SU-DHL-6 (cell line): ENCODE measurements around the gene PRPS1.

Source experiments
- H2AFZ ChIP-seq: fragments of 200-600 bp; sonication (generic); 2 replicates; pipeline ENCODE4 v1.6.1; 2014; ENCODE audit warnings: low read depth, mild to moderate bottlenecking, moderate library complexity, mixed read lengths, antibody characterized with exemption, low read length; ENCODE audit not compliant: severe bottlenecking
- H3F3A ChIP-seq: fragments of 200-600 bp; shearing (Covaris generic); 2 replicates; pipeline ENCODE4 v1.6.0; 2016; ENCODE audit warnings: antibody characterized with exemption, mild to moderate bottlenecking; ENCODE audit not compliant: insufficient read depth
- H3K27ac ChIP-seq: fragments of 200-600 bp; sonication (generic); 2 replicates; pipeline ENCODE4 v1.5.1; 2016; ENCODE audit warnings: low read depth, mild to moderate bottlenecking, low read length, moderate library complexity, mixed read lengths
- H3K27me3 ChIP-seq: fragments of 200-600 bp; sonication (generic), shearing (Covaris generic); 2 replicates; pipeline ENCODE4 v1.6.0; 2014; ENCODE audit warnings: mild to moderate bottlenecking, low read length
- H3K36me3 ChIP-seq: fragments of 200-600 bp; sonication (generic); 2 replicates; pipeline ENCODE4 v1.6.1; 2014; ENCODE audit warnings: mild to moderate bottlenecking, low read length, mixed read lengths
- H3K4me2 ChIP-seq: fragments of 300-600, 200-600 bp; shearing (Covaris generic), sonication (generic); 2 replicates; pipeline ENCODE4 v1.6.0; 2014; ENCODE audit warnings: low read length, low read depth, mild to moderate bottlenecking; ENCODE audit not compliant: poor library complexity, severe bottlenecking
- H3K4me3 ChIP-seq: fragments of 200-600 bp; sonication (generic); 2 replicates; pipeline ENCODE4 v1.5.1; 2014; ENCODE audit warnings: antibody characterized with exemption, low read length, mild to moderate bottlenecking, mixed read lengths; ENCODE audit not compliant: insufficient read depth, poor library complexity, severe bottlenecking
- H3K79me2 ChIP-seq: fragments of 200-600 bp; sonication (generic); 2 replicates; pipeline ENCODE4 v1.6.1; 2014; ENCODE audit warnings: mild to moderate bottlenecking, low read length, moderate library complexity; ENCODE audit not compliant: insufficient read depth
- H3K9ac ChIP-seq: fragments of 200-600 bp; sonication (generic); 2 replicates; pipeline ENCODE4 v1.7.0; 2014; ENCODE audit warnings: mild to moderate bottlenecking, low read length
- H3K9me2 ChIP-seq: fragments of 200-600 bp; sonication (generic); replicated peaks from 2 replicates; pipeline ENCODE4 v1.6.1; 2014; ENCODE audit warnings: low read length; ENCODE audit not compliant: insufficient read depth
- H3K9me3 ChIP-seq: fragments of 200-600 bp; sonication (generic); 2 replicates; pipeline ENCODE4 v1.6.1; 2014; ENCODE audit warnings: low read length, mixed read lengths; ENCODE audit not compliant: insufficient read depth
- H4K20me1 ChIP-seq: fragments of 200-600 bp; sonication (generic); 2 replicates; pipeline ENCODE4 v1.6.1; 2014; ENCODE audit warnings: low read depth, mild to moderate bottlenecking, antibody characterized with exemption, low read length, moderate library complexity, mixed read lengths
- CTCF ChIP-seq: fragments of 200-600 bp; sonication (generic); IDR thresholded peaks from one replicate; pipeline ENCODE4 v1.5.1; 2017; ENCODE audit warnings: antibody characterized with exemption, mild to moderate bottlenecking, low read length, moderate library complexity; ENCODE audit not compliant: insufficient read depth, poor library complexity, severe bottlenecking
- EZH2phosphoT487 ChIP-seq: fragments of 200-600 bp; sonication (generic), shearing (Covaris generic); conservative IDR thresholded peaks from 2 replicates; pipeline ENCODE4 v1.6.1; 2018; ENCODE audit warnings: mild to moderate bottlenecking, antibody characterized with exemption, low read length, moderate library complexity, mixed read lengths

The PRPS1 gene

GRCh38 chrX:107654872-107655761 lies 26.8 kb downstream of the PRPS1 start:
- H3K27ac ChIP-seq = no peak overlapping the region
- H3K4me2 ChIP-seq = no peak overlapping the region
- no peaks in the 10 kb centered on the region for H3K27me3 ChIP-seq
- H4K20me1 ChIP-seq = no peaks in the 10 kb centered on the region
- no peaks in the 10 kb centered on the region for H3F3A ChIP-seq
- H3K4me3 ChIP-seq = no peak overlapping the region
- TF ChIP-seq EZH2phosphoT487 = no peak
- peak; percentile 78 for TF ChIP-seq CTCF
- no peak overlapping the region for H2AFZ ChIP-seq
- H3K9me3 ChIP-seq = no peaks in the 10 kb centered on the region
- H3K9me2 ChIP-seq = no peaks in the 10 kb centered on the region
- no peak overlapping the region for H3K9ac ChIP-seq
- no peaks in the 10 kb centered on the region for H3K36me3 ChIP-seq
- no peaks in the 10 kb centered on the region for H3K79me2 ChIP-seq

- H3K27ac ChIP-seq = no peak overlapping the region
- no peaks in the 10 kb centered on the region for H3K79me2 ChIP-seq
- H3K4me2 ChIP-seq = no peak overlapping the region
- no peaks in the 10 kb centered on the region for H3K9me2 ChIP-seq
- no peak overlapping the region for H2AFZ ChIP-seq
- TF ChIP-seq CTCF (no peak), EZH2phosphoT487 (no peak)
- no peaks in the 10 kb centered on the region for H4K20me1 ChIP-seq
- H3K9me3 ChIP-seq = no peaks in the 10 kb centered on the region
- H3K36me3 ChIP-seq = no peaks in the 10 kb centered on the region
- no peaks in the 10 kb centered on the region for H3F3A ChIP-seq
- H3K9ac ChIP-seq = no peak overlapping the region
- no peaks in the 10 kb centered on the region for H3K27me3 ChIP-seq
- no peak overlapping the region for H3K4me3 ChIP-seq
Measured at GRCh38 chrX:107656978-107657377, 28.7 kb downstream of the PRPS1 start.

GRCh38 chrX:107658660-107659059 lies 30.4 kb downstream of the PRPS1 start:
- Histone ChIP-seq H3K9ac (no peak overlapping the region), H3K79me2 (no peaks in the 10 kb centered on the region)
- TF ChIP-seq CTCF (no peak), EZH2phosphoT487 (no peak)

More at GRCh38 chrX:107658660-107659059, 30.4 kb downstream of the PRPS1 start:
- H3K9me3 ChIP-seq = no peaks in the 10 kb centered on the region
- no peak overlapping the region for H2AFZ ChIP-seq
- no peaks in the 10 kb centered on the region for H3K36me3 ChIP-seq
- H4K20me1 ChIP-seq = no peaks in the 10 kb centered on the region
- H3K27me3 ChIP-seq = no peaks in the 10 kb centered on the region
- no peak overlapping the region for H3K4me2 ChIP-seq
- H3K27ac ChIP-seq = no peak overlapping the region
- H3K4me3 ChIP-seq = no peak overlapping the region
- H3K9me2 ChIP-seq = no peaks in the 10 kb centered on the region
- no peaks in the 10 kb centered on the region for H3F3A ChIP-seq
